ENCODE measurements around the gene TSTD2.

DNA sequence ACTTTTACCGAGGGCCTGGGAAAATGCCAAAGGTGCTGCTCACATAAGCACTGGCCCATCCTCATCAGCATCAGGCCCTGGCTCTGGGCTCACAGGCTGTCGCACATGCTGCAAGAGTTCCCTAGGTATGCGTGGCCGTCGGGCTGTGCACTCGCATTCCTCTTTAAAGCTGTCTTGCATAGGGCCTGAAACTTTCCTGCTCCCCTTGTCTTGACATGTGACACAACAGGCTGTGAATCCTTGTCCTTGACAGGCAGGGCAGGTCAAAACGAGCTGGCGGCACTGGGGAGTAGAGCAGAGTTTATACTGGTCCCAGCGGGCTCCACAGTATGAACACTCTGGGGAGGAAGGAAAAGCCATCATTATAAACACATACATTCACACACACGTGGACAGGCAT is 30.7 kb downstream of the TSTD2 start:
- TF ChIP-seq, protein P1, sequence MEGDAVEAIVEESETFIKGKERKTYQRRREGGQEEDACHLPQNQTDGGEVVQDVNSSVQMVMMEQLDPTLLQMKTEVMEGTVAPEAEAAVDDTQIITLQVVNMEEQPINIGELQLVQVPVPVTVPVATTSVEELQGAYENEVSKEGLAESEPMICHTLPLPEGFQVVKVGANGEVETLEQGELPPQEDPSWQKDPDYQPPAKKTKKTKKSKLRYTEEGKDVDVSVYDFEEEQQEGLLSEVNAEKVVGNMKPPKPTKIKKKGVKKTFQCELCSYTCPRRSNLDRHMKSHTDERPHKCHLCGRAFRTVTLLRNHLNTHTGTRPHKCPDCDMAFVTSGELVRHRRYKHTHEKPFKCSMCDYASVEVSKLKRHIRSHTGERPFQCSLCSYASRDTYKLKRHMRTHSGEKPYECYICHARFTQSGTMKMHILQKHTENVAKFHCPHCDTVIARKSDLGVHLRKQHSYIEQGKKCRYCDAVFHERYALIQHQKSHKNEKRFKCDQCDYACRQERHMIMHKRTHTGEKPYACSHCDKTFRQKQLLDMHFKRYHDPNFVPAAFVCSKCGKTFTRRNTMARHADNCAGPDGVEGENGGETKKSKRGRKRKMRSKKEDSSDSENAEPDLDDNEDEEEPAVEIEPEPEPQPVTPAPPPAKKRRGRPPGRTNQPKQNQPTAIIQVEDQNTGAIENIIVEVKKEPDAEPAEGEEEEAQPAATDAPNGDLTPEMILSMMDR (IDR thresholded peaks at IDR 0.05; ENCODE audit: insufficient read depth, low read length, poor library complexity, severe bottlenecking): no peak
- no peak for TF ChIP-seq EZH2phosphoT487 (conservative IDR thresholded peaks at IDR 0.05; ENCODE audit: low read length)

Measured in SU-DHL-6 (cell line).